MCF 10A (cell line): Measurements from ENCODE around the gene BSG. TPM values are rescaled to one million over a fixed set of nuclear protein-coding genes. Genes with fewer than 3 reads are reported as not detected.

ENCODE experiments used
- BruUV-seq: library from RNA; stranded (reverse); fragments of 400-500 nt; replicated peaks from 2 replicates; lab custom pipeline; 2021; lab: Mats Ljungman, UMichigan
- CTCF ChIA-PET: fragments of 300-600 bp; sonication (Branson Sonifier 250); formaldehyde crosslinking; extraction: SDS; loops from one replicate; lab custom pipeline; 2021; ENCODE audit warnings: antibody characterized with exemption, inconsistent platforms; lab: Yijun Ruan, JAX
- POLR2A ChIA-PET: fragments of 300-600, 350-650 bp; sonication (Branson Sonifier 250); formaldehyde crosslinking; extraction: SDS; loops from one replicate; lab custom pipeline; 2020; ENCODE audit warnings: antibody characterized with exemption, inconsistent platforms; lab: Yijun Ruan, JAX
- DNase-seq: peaks from one replicate; pipeline ENCODE4 v3.0.0-alpha.2; 2018; ENCODE audit not compliant: unreplicated experiment
- H3K27ac Mint-ChIP-seq: one replicate; pipeline ENCODE4 v1.8.0; 2022; ENCODE audit warnings: mild to moderate bottlenecking, low read depth, mixed read lengths; ENCODE audit not compliant: unreplicated experiment
- H3K27me3 Mint-ChIP-seq: one replicate; pipeline ENCODE4 v1.8.0; 2022; ENCODE audit warnings: mixed read lengths; ENCODE audit not compliant: insufficient read depth, unreplicated experiment
- H3K36me3 Mint-ChIP-seq: one replicate; pipeline ENCODE4 v1.8.0; 2022; ENCODE audit warnings: mild to moderate bottlenecking, moderate library complexity, mixed read lengths; ENCODE audit not compliant: insufficient read depth, unreplicated experiment
- H3K4me1 Mint-ChIP-seq: one replicate; pipeline ENCODE4 v1.8.0; 2022; ENCODE audit warnings: mixed read lengths; ENCODE audit not compliant: insufficient read depth, unreplicated experiment
- H3K4me3 Mint-ChIP-seq: one replicate; pipeline ENCODE4 v1.8.0; 2022; ENCODE audit warnings: mild to moderate bottlenecking, moderate library complexity, mixed read lengths; ENCODE audit not compliant: unreplicated experiment
- H3K9me3 Mint-ChIP-seq: one replicate; pipeline ENCODE4 v1.8.0; 2022; ENCODE audit warnings: mixed read lengths; ENCODE audit not compliant: unreplicated experiment
- intact Hi-C: fragments of 100-400 bp; cut with micrococcal nuclease; formaldehyde crosslinking; loops from 2 replicates; pipeline ENCODE4 v1.14.1; 2022
- total RNA-seq: library from RNA; stranded (reverse); gene quantifications from 2 replicates; pipeline ENCODE4 v1.2.3, GENCODE V29; 2022
- TF ChIP-seq, protein P1 (sequence below): fragments of 200-600 bp; IDR thresholded peaks from one replicate; pipeline ENCODE4 v1.8.0; 2022; ENCODE audit warnings: antibody characterized with exemption, mild to moderate bottlenecking; ENCODE audit not compliant: unreplicated experiment

The BSG gene
- total RNA-seq, 1 experiment from 2014 or later = 557 TPM

DNA sequence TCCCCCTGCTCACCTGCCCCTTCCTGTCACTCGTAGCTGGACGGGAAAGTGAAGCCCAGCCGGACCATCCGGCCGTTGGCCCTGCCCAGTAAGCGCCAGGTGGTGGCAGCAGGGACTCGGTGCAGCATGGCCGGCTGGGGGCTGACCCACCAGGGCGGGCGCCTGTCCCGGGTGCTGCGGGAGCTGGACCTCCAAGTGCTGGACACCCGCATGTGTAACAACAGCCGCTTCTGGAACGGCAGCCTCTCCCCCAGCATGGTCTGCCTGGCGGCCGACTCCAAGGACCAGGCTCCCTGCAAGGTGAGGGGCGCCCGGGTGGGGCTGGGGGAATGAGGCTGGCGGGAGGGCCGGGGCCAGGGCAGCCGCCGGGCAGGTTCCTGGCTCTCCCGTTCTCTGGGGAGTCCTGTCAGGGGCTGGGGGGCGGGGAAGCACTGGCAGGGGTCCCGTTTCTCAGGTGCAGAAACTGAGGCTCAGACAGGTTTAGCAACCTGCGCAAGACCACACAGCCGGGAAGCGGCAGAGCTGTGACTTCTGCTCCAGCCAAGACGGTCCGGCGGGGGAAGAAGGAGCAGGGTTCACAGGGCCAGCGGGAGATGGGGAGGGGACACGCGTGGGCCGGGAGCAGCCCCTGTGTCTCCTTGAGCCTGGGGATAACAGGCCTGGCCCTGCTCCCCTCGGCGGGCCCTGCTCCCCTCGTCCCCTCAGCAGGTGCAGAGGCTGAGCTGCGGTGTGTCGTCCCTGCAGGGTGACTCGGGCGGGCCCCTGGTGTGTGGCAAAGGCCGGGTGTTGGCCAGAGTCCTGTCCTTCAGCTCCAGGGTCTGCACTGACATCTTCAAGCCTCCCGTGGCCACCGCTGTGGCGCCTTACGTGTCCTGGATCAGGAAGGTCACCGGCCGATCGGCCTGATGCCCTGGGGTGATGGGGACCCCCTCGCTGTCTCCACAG, 23.2 kb upstream of the BSG start:
- BruUV-seq = no TSS peak

DNA sequence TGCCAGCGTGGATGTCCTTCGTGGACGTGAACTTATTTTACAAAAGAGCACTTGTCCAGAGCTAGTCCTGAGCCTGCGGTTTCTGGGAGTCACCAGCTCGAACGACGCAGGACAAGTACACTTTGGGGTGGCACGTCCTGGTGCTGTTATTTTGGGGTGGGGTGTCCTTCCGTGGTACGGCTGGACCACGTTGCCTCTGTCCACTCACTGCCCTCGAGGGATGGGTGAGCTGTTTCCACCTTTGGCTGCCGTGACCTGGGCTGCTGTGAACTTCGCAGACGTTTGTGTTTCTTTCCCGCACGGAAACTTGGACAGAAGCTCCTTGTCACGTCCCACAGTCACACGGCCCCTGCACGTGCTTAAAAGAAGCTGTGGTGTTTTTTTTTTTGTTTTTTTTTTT, 17.6 kb upstream of the BSG start:
- no peak overlapping the region for H3K27ac Mint-ChIP-seq
- H3K9me3 Mint-ChIP-seq = no peaks in the 10 kb centered on the region
- no peak for DNase-seq
- H3K4me3 Mint-ChIP-seq = no peak overlapping the region
- no peaks in the 10 kb centered on the region for H3K27me3 Mint-ChIP-seq
- TF ChIP-seq, protein P1, sequence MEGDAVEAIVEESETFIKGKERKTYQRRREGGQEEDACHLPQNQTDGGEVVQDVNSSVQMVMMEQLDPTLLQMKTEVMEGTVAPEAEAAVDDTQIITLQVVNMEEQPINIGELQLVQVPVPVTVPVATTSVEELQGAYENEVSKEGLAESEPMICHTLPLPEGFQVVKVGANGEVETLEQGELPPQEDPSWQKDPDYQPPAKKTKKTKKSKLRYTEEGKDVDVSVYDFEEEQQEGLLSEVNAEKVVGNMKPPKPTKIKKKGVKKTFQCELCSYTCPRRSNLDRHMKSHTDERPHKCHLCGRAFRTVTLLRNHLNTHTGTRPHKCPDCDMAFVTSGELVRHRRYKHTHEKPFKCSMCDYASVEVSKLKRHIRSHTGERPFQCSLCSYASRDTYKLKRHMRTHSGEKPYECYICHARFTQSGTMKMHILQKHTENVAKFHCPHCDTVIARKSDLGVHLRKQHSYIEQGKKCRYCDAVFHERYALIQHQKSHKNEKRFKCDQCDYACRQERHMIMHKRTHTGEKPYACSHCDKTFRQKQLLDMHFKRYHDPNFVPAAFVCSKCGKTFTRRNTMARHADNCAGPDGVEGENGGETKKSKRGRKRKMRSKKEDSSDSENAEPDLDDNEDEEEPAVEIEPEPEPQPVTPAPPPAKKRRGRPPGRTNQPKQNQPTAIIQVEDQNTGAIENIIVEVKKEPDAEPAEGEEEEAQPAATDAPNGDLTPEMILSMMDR = no peak
- H3K36me3 Mint-ChIP-seq = no peaks in the 10 kb centered on the region
- CTCF ChIA-PET = no interaction called here
- POLR2A ChIA-PET = interaction anchor here (1.0 kb wide), 1 partner anchor 15 kb away, joined by 5 read pairs; no protein-coding TSS in a partner anchor
- intact Hi-C loops = no loop called here
- H3K4me1 Mint-ChIP-seq = no peaks in the 10 kb centered on the region
- BruUV-seq = no TSS peak

More for the DNA sequence above, 23.2 kb upstream of the BSG start:
- CTCF ChIA-PET = interaction anchor here (0.7 kb wide), 1 partner anchor 28 kb away, joined by 3 read pairs; no protein-coding TSS in a partner anchor
- no peak overlapping the region for H3K27ac Mint-ChIP-seq
- no peaks in the 10 kb centered on the region for H3K27me3 Mint-ChIP-seq
- no peak overlapping the region for H3K4me3 Mint-ChIP-seq
- no peak for DNase-seq
- TF ChIP-seq, protein P1 = no peak
- POLR2A ChIA-PET = no interaction called here
- no peaks in the 10 kb centered on the region for H3K4me1 Mint-ChIP-seq
- peaks cover 9% of the 10 kb centered on the region for H3K36me3 Mint-ChIP-seq
- no peaks in the 10 kb centered on the region for H3K9me3 Mint-ChIP-seq
- intact Hi-C loops = no loop called here

DNA sequence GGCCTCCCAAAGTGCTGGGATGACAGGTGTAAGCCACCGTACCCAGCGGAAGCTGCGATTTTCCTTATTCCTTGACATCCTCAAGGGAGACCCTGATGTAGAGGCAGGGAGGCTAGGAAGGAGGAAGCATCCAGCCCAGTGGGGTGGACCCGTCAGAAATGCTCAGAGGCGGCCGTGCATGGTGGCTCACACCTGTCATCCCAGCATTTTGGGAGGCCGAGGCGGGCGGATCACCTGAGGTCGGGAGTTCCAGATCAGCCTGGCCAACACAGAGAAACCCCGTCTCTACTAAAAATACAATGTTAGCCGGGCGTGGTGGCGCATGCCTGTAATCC, 17.0 kb upstream of the BSG start:
- Mint-ChIP-seq H3K4me1 (no peaks in the 10 kb centered on the region), H3K4me3 (no peak overlapping the region), H3K9me3 (no peaks in the 10 kb centered on the region), H3K27ac (no peak overlapping the region), H3K36me3 (no peaks in the 10 kb centered on the region), H3K27me3 (no peaks in the 10 kb centered on the region)
- POLR2A ChIA-PET = interaction anchor here (0.6 to 1.2 kb wide), 3 partner anchors 13 to 120 kb away, joined by 3 to 5 read pairs (median 3); no protein-coding TSS in a partner anchor
- TF ChIP-seq, protein P1 = no peak
- CTCF ChIA-PET = no interaction called here
- DNase-seq = no peak
- intact Hi-C loops = no loop called here
- no TSS peak for BruUV-seq

DNA sequence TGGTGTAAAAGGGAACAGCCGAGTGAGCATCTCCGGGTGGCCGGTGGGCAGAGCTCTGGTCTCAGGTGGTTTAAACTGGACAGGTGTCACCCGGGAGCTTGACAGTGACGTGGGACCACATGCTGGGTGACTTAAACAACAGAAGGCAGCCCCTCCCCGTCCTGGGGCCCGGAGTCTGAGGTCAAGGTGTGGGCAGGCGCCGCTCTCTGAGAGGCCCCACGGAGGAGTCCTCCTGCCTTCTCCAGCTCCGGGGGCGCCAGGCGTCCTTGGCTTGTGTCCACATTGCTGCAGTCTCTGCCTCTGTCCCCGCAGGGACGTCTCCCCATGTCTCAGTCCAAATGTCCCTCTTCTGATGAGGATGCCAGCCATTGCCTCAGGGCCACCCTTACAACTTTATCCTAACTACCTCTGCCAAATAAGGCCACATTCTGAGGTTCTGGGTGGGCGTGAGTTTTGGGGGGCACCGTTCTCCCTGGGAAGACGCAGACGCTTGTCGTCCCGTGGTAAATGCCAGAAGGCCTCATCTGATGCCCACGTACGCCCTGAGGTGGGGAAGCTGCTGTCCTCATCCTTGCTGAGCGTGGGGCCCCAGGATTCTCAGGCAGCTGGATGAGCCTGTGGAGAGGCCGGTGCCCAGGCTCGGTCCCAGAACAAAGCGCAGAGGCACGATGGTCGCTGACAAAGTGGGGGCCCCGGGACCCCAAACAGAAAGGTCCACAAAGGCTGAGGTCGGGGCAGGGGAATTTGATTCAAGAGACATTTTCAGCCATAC, 15.6 kb upstream of the BSG start:
- Mint-ChIP-seq H3K36me3 (no peaks in the 10 kb centered on the region), H3K4me3 (no peak overlapping the region), H3K4me1 (no peaks in the 10 kb centered on the region), H3K9me3 (no peaks in the 10 kb centered on the region), H3K27me3 (no peaks in the 10 kb centered on the region), H3K27ac (no peak overlapping the region)
- TF ChIP-seq, protein P1 = no peak
- POLR2A ChIA-PET = interaction anchor here (1.2 kb wide), 1 partner anchor 14 kb away, joined by 3 read pairs; no protein-coding TSS in a partner anchor
- CTCF ChIA-PET = no interaction called here
- intact Hi-C loops = no loop called here
- BruUV-seq = no TSS peak
- DNase-seq = no peak
